GM12878 (cell line): ENCODE results near the gene IL19. TPM values are rescaled to one million over a fixed set of nuclear protein-coding genes. Genes with fewer than 3 reads are reported as not detected.

ENCODE experiments used
- ATAC-seq: fragments of 200-7000 bp; cut with Tn5 transposase; 3 replicates; pipeline ENCODE4 v1.9.1; 2020; ENCODE audit warnings: mild to moderate bottlenecking, moderate library complexity
- BruUV-seq: library from RNA; stranded (reverse); fragments of 400-500 nt; replicated peaks from 2 replicates; lab custom pipeline; 2021; lab: Mats Ljungman, UMichigan
- CTCF ChIA-PET: fragments of 300-600 bp; sonication (Branson Sonifier 250); formaldehyde crosslinking; extraction: SDS; loops from one replicate; lab custom pipeline; 2021; ENCODE audit warnings: inconsistent platforms; lab: Yijun Ruan, JAX
- POLR2A ChIA-PET: fragments of 350-600 bp; formaldehyde crosslinking; extraction: SDS; loops from one replicate; lab custom pipeline; 2021; ENCODE audit warnings: inconsistent platforms; lab: Charles Lee
- RAD21 ChIA-PET: fragments of 300-600 bp; sonication (Branson Sonifier 250); formaldehyde crosslinking; loops from one replicate; lab custom pipeline; 2023; ENCODE audit warnings: antibody characterized with exemption; ENCODE audit not compliant: unreplicated experiment; lab: Charles Lee
- SMC1A ChIA-PET: fragments of 300-600 bp; sonication (Branson Sonifier 250); formaldehyde crosslinking; loops from one replicate; lab custom pipeline; 2023; ENCODE audit not compliant: unreplicated experiment, uncharacterized antibody; lab: Charles Lee
- DNase-seq: peaks from one replicate; pipeline ENCODE4 v3.0.0-alpha.2; 2011; ENCODE audit warnings: low read depth, low spot score
- FAIRE-seq: peaks from 3 replicates; lab custom pipeline; 2011; peaks lifted over from hg19 to GRCh38; lab: Jason Lieb, UNC
- H2AFZ ChIP-seq: 2 replicates; pipeline ENCODE4 v1.6.0; 2011; ENCODE audit warnings: low read depth, low read length, control low read depth; ENCODE audit not compliant: control insufficient read depth
- H3K27ac ChIP-seq: 2 replicates; pipeline ENCODE4 v1.5.1; 2011; ENCODE audit warnings: control low read depth; ENCODE audit not compliant: control insufficient read depth, insufficient read depth
- H3K27me3 ChIP-seq, 2 experiments: replicated peaks in 1 of 2; 2 replicates each; pipeline versions ENCODE4 v1.6.0 to v1.6.1; 2011; ENCODE audit warnings: low read length in 1 of 2; ENCODE audit not compliant: control insufficient read depth in 2 of 2, insufficient read depth in 2 of 2
- H3K36me3 ChIP-seq, 2 experiments: 2 replicates each; pipeline ENCODE4 v1.5.1; 2011; ENCODE audit warnings: low read length in 1 of 2; ENCODE audit not compliant: control insufficient read depth in 2 of 2, insufficient read depth in 2 of 2
- H3K4me1 ChIP-seq: 2 replicates; pipeline ENCODE4 v1.6.1; 2011; ENCODE audit warnings: mild to moderate bottlenecking, low read length, moderate library complexity, mixed read lengths; ENCODE audit not compliant: control insufficient read depth, insufficient read depth
- H3K4me2 ChIP-seq: 2 replicates; pipeline ENCODE4 v1.6.0; 2011; ENCODE audit warnings: control low read depth; ENCODE audit not compliant: control insufficient read depth, insufficient read depth
- H3K4me3 ChIP-seq: fragments of 200-600 bp; sonication (generic); 2 replicates; pipeline ENCODE4 v1.5.1; 2016
- H3K79me2 ChIP-seq: 2 replicates; pipeline ENCODE4 v1.6.0; 2011; ENCODE audit warnings: low read length; ENCODE audit not compliant: control insufficient read depth, insufficient read depth
- H3K9ac ChIP-seq: 2 replicates; pipeline ENCODE4 v1.8.0; 2011; ENCODE audit warnings: low read length, control low read depth, mixed read lengths; ENCODE audit not compliant: control insufficient read depth, insufficient read depth
- H3K9me3 ChIP-seq: replicated peaks from 3 replicates; pipeline ENCODE4 v1.5.1; 2011; ENCODE audit warnings: mild to moderate bottlenecking, low read length; ENCODE audit not compliant: control insufficient read depth, insufficient read depth
- H4K20me1 ChIP-seq: 2 replicates; pipeline ENCODE4 v1.6.0; 2011; ENCODE audit not compliant: control insufficient read depth, insufficient read depth
- CTCF ChIP-seq, 3 experiments: IDR thresholded peaks in 2 of 3; conservative IDR thresholded peaks in 1 of 3; 2 replicates each; pipeline ENCODE4 v1.5.1; 2011; ENCODE audit warnings: low read depth in 3 of 3, low read length in 3 of 3, mild to moderate bottlenecking in 3 of 3, control low read depth in 2 of 3, moderate library complexity in 2 of 3, inconsistent platforms in 1 of 3, mixed read lengths in 1 of 3; ENCODE audit not compliant: control insufficient read depth in 2 of 3, insufficient read depth in 1 of 3; ENCODE audit errors: extremely low read depth in 1 of 3
- E2F4 ChIP-seq: IDR thresholded peaks from 2 replicates; pipeline ENCODE4 v1.6.1; 2012; ENCODE audit warnings: low read depth, low read length, improper control_type of control experiment
- IRF5 ChIP-seq: fragments of 450-650 bp; IDR thresholded peaks from 2 replicates; pipeline ENCODE4 v1.6.1; 2017; ENCODE audit warnings: borderline replicate concordance
- KAT2A ChIP-seq: conservative IDR thresholded peaks from 2 replicates; pipeline ENCODE4 v1.6.1; 2011; ENCODE audit warnings: low read depth, low read length; ENCODE audit not compliant: control insufficient read depth
- MTA3 ChIP-seq: IDR thresholded peaks from 2 replicates; pipeline ENCODE4 v1.6.1; 2012; ENCODE audit warnings: low read length, inconsistent platforms, borderline replicate concordance
- RBBP5 ChIP-seq: fragments of 200-600 bp; sonication (generic); conservative IDR thresholded peaks from 2 replicates; pipeline ENCODE4 v1.6.1; 2016
- RCOR1 ChIP-seq: conservative IDR thresholded peaks from 2 replicates; pipeline ENCODE4 v1.6.1; 2012; ENCODE audit warnings: low read depth, low read length, improper control_type of control experiment
- REST ChIP-seq: IDR thresholded peaks from 2 replicates; pipeline ENCODE4 v1.6.1; 2012; ENCODE audit warnings: mild to moderate bottlenecking, low read depth, low read length
- SREBF2 ChIP-seq: IDR thresholded peaks from 2 replicates; pipeline ENCODE4 v1.6.1; 2012; ENCODE audit warnings: mild to moderate bottlenecking, low read length
- ZBTB40 ChIP-seq: fragments of 450-650 bp; IDR thresholded peaks from 2 replicates; pipeline ENCODE4 v1.6.1; 2016; ENCODE audit warnings: mild to moderate bottlenecking, moderate library complexity, borderline replicate concordance
- ZNF217 ChIP-seq: fragments of 450-650 bp; IDR thresholded peaks from 2 replicates; pipeline ENCODE4 v1.6.1; 2017; ENCODE audit warnings: antibody characterized with exemption, mild to moderate bottlenecking
- WGBS: methylation state at CpG from one replicate; pipeline ENCODE4 v1.1.6; 2016; ENCODE audit warnings: low lambda C conversion rate; ENCODE audit not compliant: insufficient replicate concordance, insufficient coverage; ENCODE audit errors: missing lambda C conversion rate; 5-methylcytosine and 5-hydroxymethylcytosine counted together
- in situ Hi-C: fragments of 300-500 bp; cut with MboI; formaldehyde crosslinking; loops from 9 replicates; pipeline ENCODE4 v1.14.3; 2018; ENCODE audit warnings: mixed read lengths
- intact Hi-C: fragments of 100-400 bp; cut with micrococcal nuclease; formaldehyde crosslinking; loops from one replicate; pipeline ENCODE4 v1.14.2; 2022; ENCODE audit not compliant: unreplicated experiment
- polyA plus RNA-seq, 11 experiments: library from polyadenylated mRNA; depleted of rRNA in 4 of 11; unstranded in 6 of 11; stranded (reverse) in 5 of 11; fragments of >200 nt; fragmentation: Nextera tagmentation in 4 of 11; fragmentation: Illumina TruSeq in 1 of 11; extraction: Ambion mirVana in 4 of 11; extraction: Trizol in 1 of 11; gene quantifications; 1 replicate in 1 of 11; 2 replicates in 10 of 11; pipeline versions ENCODE4 v1.2.1 to v1.2.3, GENCODE V29; 2011 to 2016; ENCODE audit warnings: inconsistent platforms in 2 of 11, missing spikeins in 2 of 11, low read depth in 1 of 11
- total RNA-seq, 4 experiments: library from RNA; depleted of rRNA in 3 of 4; stranded (reverse); fragments of >200 nt in 3 of 4; fragmentation: Illumina TruSeq in 1 of 4; extraction: Trizol in 1 of 4; gene quantifications; 2 replicates each; pipeline versions ENCODE4 v1.2.1 to v1.2.3, GENCODE V29; 2013 to 2021

Gene IL19
- total and polyA plus RNA-seq, 10 of the 15 experiments (the other 5 are each of a cell fraction or from before 2014, with no cell fraction given), result 0.10 to 0.73 (median 0.28) TPM; not detected in 6

GRCh38 chr1:206863266-206863665 lies 92.7 kb downstream of the IL19 start:
- SMC1A ChIA-PET, result interaction anchor here (0.5 to 3.9 kb wide), 7 partner anchors 10 to 129 kb away, joined by 3 to 23 read pairs (median 3); no protein-coding TSS in a partner anchor
- TF ChIP-seq RCOR1 (no peak), KAT2A (no peak), ZNF217 (no peak), IRF5 (no peak), E2F4 (no peak), CTCF (IDR thresholded peaks at IDR 0.05 in 2 of 3, conservative IDR thresholded peaks at IDR 0.05 in 1 of 3; ENCODE audit: control insufficient read depth in 2 of 3, extremely low read depth in 1 of 3, insufficient read depth in 1 of 3, low read depth in 3 of 3, low read length in 3 of 3) (no peak), REST (no peak), RBBP5 (no peak), SREBF2 (no peak), ZBTB40 (no peak), MTA3 (no peak)

More at GRCh38 chr1:206863266-206863665, 92.7 kb downstream of the IL19 start:
- no TSS peak for BruUV-seq
- ATAC-seq, result no peak
- intact Hi-C loops (no loop called here), in situ Hi-C loops (no loop called here)
- H3K4me1 ChIP-seq, result no peaks in the 10 kb centered on the region
- H3K36me3 ChIP-seq, result no peaks in the 10 kb centered on the region
- DNase-seq, result no peak
- no peaks in the 10 kb centered on the region for H3K9me3 ChIP-seq
- WGBS, result 0% methylated on average over 1 of the region's 1 CpG
- ChIA-PET POLR2A (no interaction called here), CTCF (interaction anchor here (0.8 to 7.3 kb wide), 8 partner anchors 9 to 137 kb away, joined by 3 to 100 read pairs (median 7); no protein-coding TSS in a partner anchor), RAD21 (interaction anchor here (1.1 to 2.3 kb wide), 2 partner anchors 119 to 128 kb away, joined by 3 to 9 read pairs; no protein-coding TSS in a partner anchor)
- no peak overlapping the region for H3K4me3 ChIP-seq
- no peaks in the 10 kb centered on the region for H4K20me1 ChIP-seq
- H3K4me2 ChIP-seq, result no peak overlapping the region
- no peak overlapping the region for H2AFZ ChIP-seq
- peaks cover 0 to 2% of the 10 kb centered on the region in 2 experiments; a peak in 1 of 4 replicates for H3K27me3 ChIP-seq
- no peaks in the 10 kb centered on the region for H3K79me2 ChIP-seq
- H3K27ac ChIP-seq, result no peak overlapping the region
- no peak for FAIRE-seq
- H3K9ac ChIP-seq, result no peak overlapping the region
